Measurements from ENCODE around the gene CASK. TPM values are rescaled to one million over a fixed set of nuclear protein-coding genes. Genes with fewer than 3 reads are reported as not detected.

The CASK gene
- total RNA-seq, 1 donor from 2014 or later: 23.0 TPM

- Mint-ChIP-seq H3K27me3 (no peaks in the 10 kb centered on the region), H3K36me3 (ENCODE audit: low read depth) (peaks cover 20% of the 10 kb centered on the region), H3K9me3 (no peaks in the 10 kb centered on the region), H3K27ac (no peak overlapping the region), H3K4me3 (no peak overlapping the region), H3K4me1 (peaks cover 6% of the 10 kb centered on the region)
- ChIA-PET POLR2A (interaction anchor here (0.5 kb wide), 1 partner anchor 75 kb away, joined by 5 read pairs; no protein-coding TSS in a partner anchor), CTCF (no interaction called here)
- TF ChIP-seq CTCF (IDR thresholded peaks at IDR 0.05): no peak
- DNase-seq: no peak
- intact Hi-C loops (cut with micrococcal nuclease): no loop called here
- no peak for ATAC-seq (ENCODE audit: low read depth)
These were observed 293.8 kb downstream of the CASK start for GRCh38 chrX:41629539-41629938.

- Mint-ChIP-seq H3K9me3 (no peaks in the 10 kb centered on the region), H3K27ac (no peak overlapping the region), H3K27me3 (no peaks in the 10 kb centered on the region), H3K36me3 (ENCODE audit: low read depth) (peaks cover 18% of the 10 kb centered on the region), H3K4me3 (no peak overlapping the region), H3K4me1 (no peaks in the 10 kb centered on the region)
- DNase-seq (no peak), ATAC-seq (ENCODE audit: low read depth) (no peak)
- no peak for TF ChIP-seq CTCF (IDR thresholded peaks at IDR 0.05)
- POLR2A ChIA-PET: no interaction called here
- intact Hi-C loops (cut with micrococcal nuclease): no loop called here
- CTCF ChIA-PET: no interaction called here
These were observed 302.1 kb downstream of the CASK start for GRCh38 chrX:41621222-41621723.

DNA sequence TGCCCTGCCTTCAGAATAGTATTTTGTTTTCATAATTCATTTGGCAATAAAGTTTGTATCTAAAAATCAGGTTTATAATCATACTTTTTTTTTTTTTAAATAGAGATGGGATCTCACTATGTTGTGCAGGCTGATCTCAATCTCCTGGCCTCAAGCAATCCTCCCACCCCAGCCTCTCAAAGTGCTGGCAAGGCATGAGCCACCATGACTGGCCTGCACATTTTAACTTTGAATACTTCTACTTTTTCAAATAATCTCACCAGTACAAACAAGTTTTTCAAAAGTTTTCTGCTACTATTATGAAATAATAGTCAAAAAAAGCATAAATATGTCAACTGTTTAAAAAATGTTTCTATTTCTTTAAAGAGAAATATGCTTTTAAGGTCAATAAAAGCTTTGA is 304.1 kb downstream of the CASK start:
- TF ChIP-seq CTCF (IDR thresholded peaks at IDR 0.05): no peak
- Mint-ChIP-seq H3K27ac (no peak overlapping the region), H3K36me3 (ENCODE audit: low read depth) (peaks cover 5% of the 10 kb centered on the region), H3K4me3 (no peak overlapping the region), H3K27me3 (no peaks in the 10 kb centered on the region), H3K9me3 (no peaks in the 10 kb centered on the region), H3K4me1 (no peaks in the 10 kb centered on the region)
- no peak for ATAC-seq (ENCODE audit: low read depth)
- no peak for DNase-seq
- intact Hi-C loops (cut with micrococcal nuclease): no loop called here
- CTCF ChIA-PET: no interaction called here
- POLR2A ChIA-PET: interaction anchor here (0.7 kb wide), 1 partner anchor 287 kb away, joined by 3 read pairs; no protein-coding TSS in a partner anchor

DNA sequence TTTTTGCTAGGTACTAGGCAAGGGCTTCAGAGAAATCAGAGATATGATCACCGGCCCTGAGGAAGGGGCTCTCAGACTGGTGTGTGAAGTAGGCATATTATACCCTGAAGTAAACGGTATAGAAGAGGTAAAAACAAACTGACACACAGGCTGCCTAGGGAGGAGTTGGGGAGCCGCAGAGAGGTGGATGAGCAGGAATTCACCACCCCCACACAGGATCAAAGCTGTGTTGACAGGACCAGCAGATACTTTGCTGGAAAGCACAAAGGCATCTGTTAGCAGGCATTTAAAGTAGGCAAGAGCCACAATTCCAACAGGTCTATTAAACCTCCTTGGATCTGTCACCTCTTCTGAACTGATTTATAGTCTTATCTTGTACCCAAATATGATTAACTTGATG is 306.4 kb downstream of the CASK start:
- Mint-ChIP-seq H3K27ac (no peak overlapping the region), H3K36me3 (ENCODE audit: low read depth) (peaks cover under 1% of the 10 kb centered on the region), H3K4me3 (no peak overlapping the region), H3K9me3 (no peaks in the 10 kb centered on the region), H3K4me1 (no peaks in the 10 kb centered on the region), H3K27me3 (no peaks in the 10 kb centered on the region)
- TF ChIP-seq CTCF (IDR thresholded peaks at IDR 0.05): no peak
- POLR2A ChIA-PET: no interaction called here
- CTCF ChIA-PET: no interaction called here
- DNase-seq (no peak), ATAC-seq (ENCODE audit: low read depth) (no peak)
- intact Hi-C loops (cut with micrococcal nuclease): no loop called here

GRCh38 chrX:41616255-41616654 is 307.1 kb downstream of the CASK start:
- TF ChIP-seq CTCF (IDR thresholded peaks at IDR 0.05): no peak
- intact Hi-C loops (cut with micrococcal nuclease): no loop called here
- no peaks in the 10 kb centered on the region for H3K36me3 Mint-ChIP-seq (ENCODE audit: low read depth)
- CTCF ChIA-PET: no interaction called here
- no peaks in the 10 kb centered on the region for H3K4me1 Mint-ChIP-seq
- H3K27me3 Mint-ChIP-seq: no peaks in the 10 kb centered on the region
- H3K9me3 Mint-ChIP-seq: no peaks in the 10 kb centered on the region
- DNase-seq (no peak), ATAC-seq (ENCODE audit: low read depth) (no peak)
- POLR2A ChIA-PET: no interaction called here
- no peak overlapping the region for H3K4me3 Mint-ChIP-seq
- H3K27ac Mint-ChIP-seq: no peak overlapping the region
